ENCODE results near the gene MEG3.

- TF ChIP-seq CTCF (IDR thresholded peaks at IDR 0.05) (no peak), POLR2A (IDR thresholded peaks at IDR 0.05) (no peak), EP300 (IDR thresholded peaks at IDR 0.05) (no peak)
Measured at GRCh38 chr14:100845341-100845740, 19.4 kb downstream of the MEG3 start.
